DMS 273 (cell line): ENCODE data around the gene CASP8.
"Not testable (repeated sequence)": the region's sequence is repeated elsewhere in the genome, so short reads cannot be mapped to it uniquely, and the experiment has no call there.

ENCODE experiments used
- DNase-seq: peaks from one replicate; lab custom pipeline; 2025; ENCODE audit not compliant: unreplicated experiment; lab: John Stamatoyannopoulos, UW

Gene CASP8

DNA sequence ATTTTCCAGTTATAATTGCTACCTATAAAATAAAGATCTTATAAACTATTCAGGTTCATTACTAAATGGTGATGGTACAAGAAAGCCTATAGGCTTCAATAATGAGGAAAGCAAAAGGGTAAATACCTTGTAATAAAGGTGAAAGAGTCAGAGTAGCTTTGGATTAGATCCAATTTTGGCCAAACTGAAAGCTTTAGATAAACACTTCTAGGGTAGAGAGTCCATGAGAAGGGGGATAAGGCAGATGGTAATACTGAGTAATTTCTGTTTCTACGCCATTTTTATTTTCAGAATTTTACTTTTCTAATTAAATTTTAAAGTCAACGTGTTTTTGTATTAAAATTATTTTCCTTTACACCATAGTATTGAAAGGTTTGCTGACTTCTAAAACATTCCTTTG is 9.4 kb downstream of the CASP8 start:
- no peak for DNase-seq

DNA sequence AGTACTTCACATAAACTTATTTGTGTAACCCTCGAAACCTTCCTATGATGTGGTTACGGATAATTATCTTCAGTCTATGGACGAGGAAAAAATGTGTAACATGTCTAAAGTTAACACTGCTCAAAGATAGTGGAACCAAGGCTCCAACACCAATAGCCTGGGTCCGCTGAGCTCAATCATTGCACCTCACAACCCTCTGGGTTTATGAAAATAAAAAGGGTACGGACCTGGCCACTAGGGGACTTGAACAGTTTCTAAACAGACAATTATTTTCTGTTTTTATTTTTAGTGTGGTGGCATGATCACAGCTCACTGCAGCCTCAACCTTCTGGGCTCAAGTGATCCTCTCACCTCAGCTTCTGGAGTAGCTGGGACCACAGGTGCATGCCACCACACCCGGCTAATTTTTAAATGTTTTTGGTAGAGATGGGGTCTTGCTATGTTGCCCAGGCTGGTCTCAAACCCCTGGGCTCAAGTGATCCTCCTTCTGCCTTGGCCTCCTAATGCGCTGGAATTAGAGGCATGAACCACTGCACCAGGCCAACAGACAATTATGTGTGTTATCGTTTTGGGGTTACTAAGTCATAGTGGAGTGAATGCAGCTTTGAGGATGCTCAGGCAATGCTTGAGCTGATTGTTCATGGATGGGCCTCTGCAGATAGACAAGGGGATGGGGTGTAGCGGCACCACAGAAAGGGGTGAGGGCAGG is 10.1 kb downstream of the CASP8 start:
- DNase-seq = no peak

DNA sequence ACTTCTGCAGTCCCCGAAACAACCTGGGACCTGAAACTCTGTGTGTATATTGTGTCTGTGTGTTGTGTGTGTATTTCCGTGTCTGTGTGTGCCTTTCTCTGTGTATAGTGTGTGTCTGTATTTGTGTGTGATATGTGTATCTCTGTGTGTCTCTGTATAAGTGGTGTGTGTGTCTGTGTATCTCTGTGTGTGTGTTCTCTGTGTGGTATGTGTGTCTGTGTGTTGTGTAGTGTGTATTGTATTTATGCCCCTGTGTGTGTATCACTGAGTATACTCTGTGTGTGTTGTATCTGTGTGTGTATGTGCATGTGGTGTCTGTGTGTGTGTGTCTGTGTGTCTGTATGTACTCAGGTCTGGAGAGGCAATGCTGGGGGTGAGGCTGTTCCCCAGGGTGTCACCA is 11.6 kb downstream of the CASP8 start:
- DNase-seq = no peak

DNA sequence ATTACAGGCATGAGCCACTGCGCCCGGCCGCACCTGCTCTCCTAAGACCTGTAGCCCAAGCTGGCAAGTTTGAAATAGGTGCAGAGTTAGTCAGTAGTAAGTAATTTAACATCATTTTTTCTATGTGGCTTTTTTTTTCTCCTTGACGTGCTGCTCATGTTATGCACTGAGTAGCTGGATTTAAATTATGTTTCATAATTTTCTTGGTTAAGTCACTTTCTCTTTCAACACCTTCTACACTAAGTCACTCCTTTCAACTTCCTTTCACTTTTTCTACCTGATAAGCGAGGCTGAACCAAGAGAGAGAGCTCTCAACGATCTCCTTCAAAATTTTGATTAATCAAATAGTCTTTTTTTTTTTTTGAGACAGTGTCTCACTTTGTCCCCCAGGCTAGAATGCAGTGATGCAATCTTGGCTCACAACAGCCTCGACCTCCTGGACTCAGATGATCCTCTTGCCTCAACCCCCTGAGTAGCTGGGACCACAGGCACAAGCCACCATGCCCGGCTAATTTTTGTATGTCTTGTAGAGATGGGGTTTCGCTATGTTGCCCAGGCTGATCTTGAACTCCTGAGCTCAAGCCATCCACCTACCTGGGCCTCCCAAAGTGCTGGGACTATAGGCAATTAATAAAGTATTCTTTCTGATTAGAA is 13.1 kb downstream of the CASP8 start:
- DNase-seq = no peak

DNA sequence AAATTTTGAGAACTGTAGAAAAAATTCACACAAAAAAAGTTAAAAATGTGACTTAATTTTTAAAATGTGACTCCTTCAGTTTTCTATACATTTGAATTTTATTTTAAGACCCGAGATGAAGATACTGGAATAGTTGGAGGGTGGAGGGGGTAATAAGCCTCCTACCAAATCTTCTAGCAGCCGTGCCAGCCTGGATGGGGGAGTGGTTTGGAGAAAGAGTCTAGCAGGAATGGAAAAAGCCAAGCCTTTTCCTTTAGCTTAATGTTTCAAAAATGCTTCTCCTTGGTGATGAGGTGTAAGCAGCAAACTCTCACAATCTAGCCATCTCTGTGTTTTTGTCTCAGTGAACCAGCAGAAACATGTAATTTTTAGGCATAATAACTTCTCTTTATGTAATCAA is 14.7 kb downstream of the CASP8 start:
- DNase-seq = no peak

DNA sequence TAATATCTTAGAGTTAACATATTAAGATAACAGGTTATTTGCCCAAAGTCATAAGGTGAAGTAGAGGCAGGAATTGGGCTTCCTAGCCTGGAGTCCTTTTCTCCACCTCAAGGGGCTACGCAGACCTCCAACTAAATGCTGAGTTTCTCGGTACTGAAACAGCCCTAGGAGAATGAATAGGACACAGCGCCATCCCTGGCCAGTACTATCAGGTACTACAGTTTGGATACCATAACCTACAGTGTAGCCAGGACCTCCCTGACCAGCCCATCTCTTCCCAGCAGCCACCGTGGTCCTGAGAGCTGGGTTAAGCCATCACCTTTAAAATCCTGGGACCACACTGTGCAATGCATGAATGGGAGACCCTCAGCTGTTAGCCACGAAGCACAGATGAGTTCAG is 15.7 kb downstream of the CASP8 start:
- no peak for DNase-seq

GRCh38 chr2:201276511-201276910 is 16.2 kb downstream of the CASP8 start:
- DNase-seq = no peak

DNA sequence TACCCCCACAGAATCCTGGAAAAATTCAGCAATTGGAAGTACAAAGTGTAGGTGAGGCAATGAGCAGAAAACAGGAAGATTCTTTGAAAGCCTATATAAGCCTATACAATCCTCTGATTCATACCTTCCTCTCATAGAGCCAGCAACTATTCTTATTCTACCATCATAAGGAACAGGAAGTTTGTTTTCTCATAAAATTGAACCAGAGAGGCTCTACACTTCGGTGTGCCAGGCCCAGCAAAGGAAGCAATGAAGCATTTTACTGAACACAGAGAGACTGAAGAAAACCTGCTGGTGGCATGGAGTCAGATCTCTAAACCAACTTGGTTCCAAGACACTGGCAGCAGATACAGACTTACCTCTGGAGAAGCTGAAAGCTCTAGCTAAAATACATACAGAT is 18.7 kb downstream of the CASP8 start:
- no peak for DNase-seq

- DNase-seq = no peak
Measured at GRCh38 chr2:201280191-201281040, 20.1 kb downstream of the CASP8 start.

DNA sequence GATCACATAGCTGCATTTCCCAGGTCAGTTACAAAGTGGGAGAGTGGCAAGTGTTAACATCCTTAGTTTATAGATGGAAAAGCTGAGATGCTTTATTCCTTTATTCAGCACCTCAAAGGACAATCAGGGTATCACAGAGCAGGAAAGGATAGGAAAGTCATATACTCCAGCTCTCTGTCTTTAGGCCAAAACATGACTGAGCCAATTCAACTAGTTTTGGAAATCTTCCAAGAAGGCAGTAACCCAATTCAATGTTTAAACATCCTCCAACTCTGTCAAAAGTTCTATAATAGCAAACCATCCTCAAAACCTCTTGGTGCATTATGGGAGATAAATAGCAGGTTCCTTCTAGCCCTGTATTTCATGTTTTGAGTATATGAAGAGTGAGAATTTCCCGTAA is 25.2 kb downstream of the CASP8 start:
- DNase-seq = no peak

DNA sequence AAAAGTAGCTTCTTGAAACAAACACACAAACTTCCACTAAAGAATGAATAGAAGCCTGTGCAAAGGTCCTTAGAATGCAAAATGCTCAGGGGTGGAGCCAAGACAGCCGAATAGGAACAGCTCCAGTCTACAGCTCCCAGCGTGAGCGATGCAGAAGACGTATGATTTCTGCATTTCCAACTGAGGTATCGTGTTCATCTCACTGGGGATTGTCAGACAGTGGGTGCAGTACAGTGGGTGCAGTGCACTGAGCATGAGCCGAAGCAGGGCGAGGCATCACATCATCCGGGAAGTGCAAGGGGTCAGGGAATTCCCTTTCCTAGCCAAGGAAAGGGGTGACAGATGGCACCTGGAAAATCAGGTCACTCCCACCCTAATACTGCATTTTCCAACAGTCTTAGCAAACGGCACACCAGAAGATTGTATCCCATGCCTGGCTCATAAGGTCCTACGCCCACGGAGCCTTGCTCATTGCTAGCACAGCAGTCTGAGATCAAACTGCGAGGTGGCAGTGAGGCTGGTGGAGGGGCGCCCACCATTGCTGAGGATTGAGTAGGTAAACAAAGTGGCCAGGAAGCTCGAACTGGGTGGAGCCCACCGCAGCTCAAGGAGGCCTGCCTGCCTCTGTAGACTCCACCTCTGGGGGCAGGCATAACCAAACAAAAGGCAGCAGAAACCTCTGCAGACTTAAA is 30.3 kb downstream of the CASP8 start:
- DNase-seq = not testable (repeated sequence)

DNA sequence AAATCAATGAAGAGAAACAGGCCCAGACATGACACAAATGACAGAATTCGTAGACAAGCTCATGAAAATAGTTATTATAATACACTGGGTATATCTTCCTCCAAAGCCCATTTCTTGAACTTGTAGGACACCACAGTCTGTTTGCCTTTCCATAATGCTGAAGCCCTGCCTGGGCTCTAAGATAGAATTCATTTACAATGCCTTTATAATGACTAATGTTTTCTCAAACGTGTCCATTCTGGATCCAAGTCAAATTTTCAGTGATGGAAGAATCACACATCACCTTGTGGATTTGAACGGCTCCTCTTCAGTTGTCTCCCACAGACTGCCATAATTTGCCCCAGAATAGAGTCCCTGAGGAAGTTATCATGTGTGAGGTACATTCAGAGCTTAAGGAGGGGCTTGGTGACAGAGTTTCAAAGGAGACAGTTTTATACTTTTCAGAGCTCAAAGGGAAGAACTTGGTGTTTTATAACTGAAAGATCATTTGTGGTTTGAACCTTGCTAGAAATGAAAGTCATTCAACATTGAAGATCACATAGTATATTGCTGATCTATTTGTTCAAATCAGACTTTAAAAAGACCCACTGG is 38.2 kb downstream of the CASP8 start:
- no peak for DNase-seq

DNA sequence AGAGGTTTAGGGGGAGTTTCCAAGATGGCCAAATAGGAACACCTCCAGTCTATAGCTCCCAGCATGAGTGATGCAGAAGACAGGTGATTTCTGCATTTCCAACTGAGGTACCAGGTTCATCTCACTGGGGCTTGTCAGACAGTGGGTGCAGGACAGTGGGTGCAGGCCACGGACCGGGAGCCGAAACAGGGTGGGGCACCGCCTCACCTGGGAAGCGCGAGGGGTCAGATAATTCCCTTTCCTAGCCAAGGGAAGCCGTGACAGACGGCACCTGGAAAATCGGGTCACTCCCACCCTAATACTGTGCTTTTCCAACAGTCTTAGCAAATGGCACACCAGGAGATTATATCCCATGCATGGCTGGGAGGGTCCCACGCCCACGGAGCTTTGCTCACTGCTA is 39.6 kb downstream of the CASP8 start:
- DNase-seq = not testable (repeated sequence)

- DNase-seq = no peak
Measured at GRCh38 chr2:201307876-201308275, 47.5 kb downstream of the CASP8 start.

- DNase-seq = no peak
Measured at GRCh38 chr2:201308914-201309313, 48.6 kb downstream of the CASP8 start.

- DNase-seq = no peak
Measured at GRCh38 chr2:201313362-201313761, 53.0 kb downstream of the CASP8 start.

- DNase-seq = no peak
Measured at GRCh38 chr2:201319511-201319910, 59.2 kb downstream of the CASP8 start.

DNA sequence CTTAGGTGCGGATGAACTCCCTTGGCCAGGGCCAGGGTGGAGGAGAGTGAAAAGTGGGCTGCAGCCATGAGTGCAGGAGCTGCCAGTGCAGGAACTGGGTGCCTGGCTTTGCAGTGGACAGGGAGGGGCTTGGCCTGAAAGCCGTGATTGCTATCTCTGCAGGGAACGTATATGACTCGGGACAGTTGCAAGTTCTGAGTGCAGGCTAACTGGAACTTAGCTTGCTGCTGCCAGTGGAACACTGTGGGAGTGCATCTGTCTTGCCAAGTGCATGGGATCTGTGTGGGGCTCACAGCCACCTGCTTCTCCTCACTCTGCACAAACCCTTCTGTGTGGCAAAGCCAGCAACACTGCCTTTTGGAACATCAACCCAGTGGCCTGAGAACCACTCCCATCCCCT is 59.9 kb downstream of the CASP8 start:
- DNase-seq = no peak

GRCh38 chr2:201320701-201321100 is 60.4 kb downstream of the CASP8 start:
- DNase-seq = peak; percentile 11

DNA sequence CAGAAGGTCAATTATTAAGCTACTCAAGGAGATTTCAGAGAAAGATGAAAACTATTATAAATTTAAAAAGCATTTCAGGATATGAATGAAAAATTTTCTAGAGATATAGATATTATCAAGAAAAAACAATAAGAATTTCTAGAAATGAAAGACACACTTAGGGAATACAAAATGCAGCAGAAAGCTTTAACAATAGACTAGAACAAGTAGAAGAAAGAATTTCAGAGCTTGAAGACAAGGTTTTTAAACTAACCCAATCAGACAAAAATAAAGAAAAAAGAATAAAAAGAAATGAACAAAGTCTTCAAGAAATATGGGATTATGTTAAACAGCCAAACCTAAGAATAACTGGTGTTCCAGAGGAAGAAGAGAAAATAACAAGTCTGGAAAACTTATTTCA is 62.4 kb downstream of the CASP8 start:
- no peak for DNase-seq

DNA sequence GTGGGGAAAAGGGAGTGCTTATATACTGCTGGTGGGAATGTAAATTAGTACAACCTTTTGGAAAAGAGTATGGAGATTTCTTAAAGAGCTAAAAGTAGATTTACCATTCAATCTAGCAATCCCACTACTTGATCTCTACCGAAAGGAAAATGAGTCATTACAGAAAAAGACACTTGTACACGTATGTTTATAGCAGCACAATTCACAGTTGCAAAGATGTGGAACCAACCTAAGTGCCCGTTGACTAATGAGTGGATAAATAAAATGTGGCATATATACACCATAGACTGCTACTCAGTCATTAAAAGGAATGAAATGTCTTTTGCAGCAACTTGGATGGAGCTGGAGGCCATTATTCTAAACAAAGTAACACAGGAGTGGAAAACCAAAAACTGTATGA is 67.3 kb downstream of the CASP8 start:
- no peak for DNase-seq
